Umbilical cord (tissue), 2 donors: ENCODE data around the gene NDUFS5. TPM values are rescaled to one million over a fixed set of nuclear protein-coding genes. Genes with fewer than 3 reads are reported as not detected.
"Not testable (repeated sequence)": the region's sequence is repeated elsewhere in the genome, so short reads cannot be mapped to it uniquely, and the experiment has no call there.

ENCODE experiments used
- DNase-seq: peaks from one replicate; pipeline ENCODE4 v3.0.0-alpha.2; 2015; ENCODE audit warnings: low spot score
- total RNA-seq: library from RNA; depleted of rRNA; stranded (reverse); fragments of >200 nt; gene quantifications from one replicate; pipeline ENCODE4 v1.2.3, GENCODE V29; 2014; ENCODE audit warnings: low replicate concordance; ENCODE audit not compliant: insufficient read depth

NDUFS5 gene
- total RNA-seq, result 256 TPM

GRCh38 chr1:39026051-39026865 lies at the start of gene NDUFS5:
Gene NDUFS5, plus strand, starts transcription at chr1:39026350. Its CDS starts 2,375 bp downstream, at chr1:39028725.
- peak; percentile 96 for DNase-seq

DNA sequence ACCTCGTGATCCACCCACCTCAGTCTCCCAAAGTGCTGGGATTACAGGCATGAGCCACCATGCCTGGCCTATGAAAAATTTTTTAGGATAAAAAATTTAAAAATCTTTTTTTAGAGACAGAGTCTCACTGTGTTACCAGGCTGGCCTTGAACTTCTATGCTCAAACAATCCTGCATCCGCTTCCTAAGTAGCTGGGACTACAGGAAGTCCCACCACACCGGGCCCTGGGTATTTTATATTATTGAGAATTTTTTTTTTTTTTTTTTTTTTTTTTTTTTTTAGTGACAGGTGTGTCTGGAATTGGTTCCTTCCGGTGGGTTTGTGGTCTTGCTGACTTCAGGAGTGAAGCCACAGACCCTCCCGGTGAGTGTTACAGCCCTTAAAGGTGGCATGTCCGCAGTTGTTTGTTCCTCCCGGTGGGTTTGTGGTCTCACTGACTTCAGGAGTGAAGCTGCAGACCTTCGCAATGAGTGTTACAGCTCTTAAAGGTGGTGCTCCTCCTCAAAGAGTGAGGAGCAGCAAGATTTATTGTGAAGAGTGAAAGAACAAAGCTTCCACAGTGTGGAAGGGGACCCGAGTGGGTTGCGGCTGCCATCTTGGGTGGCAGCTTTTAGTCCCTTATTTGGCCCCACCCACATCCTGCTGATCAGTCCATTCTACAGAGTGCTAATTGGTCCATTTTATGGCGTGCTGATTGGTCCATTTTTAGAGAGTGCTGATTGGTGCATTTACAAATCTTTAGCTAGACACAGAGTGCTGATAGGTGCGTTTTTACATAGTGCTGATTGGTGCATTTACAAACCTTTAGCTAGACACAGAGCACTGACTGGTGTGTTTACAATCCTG lies 48.5 kb upstream of the NDUFS5 start:
- not testable (repeated sequence) for DNase-seq

- not testable (repeated sequence) for DNase-seq
These were observed 48.0 kb upstream of the NDUFS5 start for GRCh38 chr1:38978245-38978542.

DNA sequence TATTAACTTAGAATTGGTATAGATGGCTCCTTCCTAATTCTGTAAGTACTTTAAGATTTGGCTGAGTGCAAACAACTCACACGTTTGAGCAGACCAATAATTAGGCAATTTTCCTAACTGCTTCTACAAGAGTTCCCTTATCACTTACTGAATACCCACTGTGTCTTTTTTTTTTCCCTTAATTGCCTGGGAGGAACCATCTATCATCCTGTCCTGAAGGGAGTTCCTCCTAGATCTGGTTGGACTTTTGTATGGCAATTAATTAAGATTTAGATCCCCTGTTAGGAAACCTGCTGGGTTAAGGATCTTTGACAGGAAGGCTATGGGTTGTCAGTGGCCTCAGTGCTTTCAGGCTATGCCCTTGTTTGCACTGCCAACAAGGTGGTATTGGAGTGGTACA lies 46.8 kb upstream of the NDUFS5 start:
- not testable (repeated sequence) for DNase-seq

GRCh38 chr1:38989979-38990378 lies 36.2 kb upstream of the NDUFS5 start:
- DNase-seq, result no peak

GRCh38 chr1:38990386-38990737 lies 35.8 kb upstream of the NDUFS5 start:
- peak; percentile 48 for DNase-seq

- DNase-seq, result peak; percentile 97
These were observed 35.2 kb upstream of the NDUFS5 start, which contains the start of gene AKIRIN1 for GRCh38 chr1:38990738-38991637. Gene AKIRIN1, plus strand, starts transcription at chr1:38991276. Its CDS starts 105 bp downstream, at chr1:38991381.

GRCh38 chr1:38991638-38992411 lies 34.3 kb upstream of the NDUFS5 start:
- peak; percentile 60 for DNase-seq

- DNase-seq, result no peak
These were observed 33.6 kb upstream of the NDUFS5 start for GRCh38 chr1:38992412-38993111.

- DNase-seq, result no peak
These were observed 32.0 kb upstream of the NDUFS5 start for GRCh38 chr1:38994196-38994595.

- DNase-seq, result no peak
These were observed 28.9 kb upstream of the NDUFS5 start for GRCh38 chr1:38997034-38997900.

DNA sequence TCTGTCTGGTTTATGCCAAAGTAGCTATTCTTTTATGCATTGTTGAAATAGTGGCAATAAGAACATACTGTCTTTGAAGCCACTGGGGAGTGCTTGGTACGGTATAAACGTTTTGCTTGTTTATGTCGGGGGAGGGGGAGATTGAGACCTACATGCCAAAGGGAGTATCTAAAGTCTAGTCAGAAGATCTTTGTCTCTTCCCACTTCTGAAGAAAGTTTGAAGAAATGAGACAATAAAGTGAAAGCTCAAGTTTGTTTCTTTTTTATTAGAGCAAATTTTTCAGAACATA lies 28.3 kb upstream of the NDUFS5 start:
- DNase-seq, result no peak

GRCh38 chr1:39001516-39002421 lies 24.4 kb upstream of the NDUFS5 start:
- DNase-seq, result no peak

DNA sequence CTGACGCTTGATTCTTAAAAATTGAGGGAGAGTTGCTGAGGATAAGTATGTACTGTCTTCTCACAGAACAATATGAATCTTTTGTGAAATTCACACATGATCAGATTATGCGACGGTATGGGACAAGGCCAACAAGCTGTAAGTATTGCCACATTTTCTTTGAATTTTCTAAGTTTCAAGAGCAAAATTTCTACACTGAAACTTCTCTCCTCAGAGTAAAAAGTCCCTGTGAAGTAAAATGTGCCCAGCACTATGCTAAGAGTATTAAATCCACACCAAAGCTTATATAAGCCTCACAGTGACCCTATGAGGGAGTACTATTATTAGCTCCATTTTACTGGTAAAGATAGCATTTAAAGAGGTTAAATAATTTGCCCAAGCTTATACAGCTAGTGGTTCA lies 22.9 kb upstream of the NDUFS5 start:
- DNase-seq, result no peak

DNA sequence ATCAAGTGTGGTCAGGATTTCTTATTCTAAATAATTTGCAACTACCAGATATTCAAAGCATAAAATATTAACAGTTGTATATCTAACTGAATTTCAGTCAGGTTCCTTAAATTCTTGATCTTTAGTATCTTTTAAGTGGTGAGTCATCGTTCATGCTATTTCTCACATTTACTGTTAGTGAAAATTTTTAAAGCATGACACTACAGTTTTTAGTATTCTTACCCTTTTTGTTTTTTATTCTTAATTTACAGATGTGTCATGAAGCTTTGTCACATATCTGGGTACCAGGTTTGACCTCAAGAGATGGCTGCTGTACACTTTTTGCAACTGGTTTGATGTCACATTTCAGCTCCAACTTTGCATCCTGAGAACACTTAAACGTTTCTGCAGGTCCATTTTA lies 22.4 kb upstream of the NDUFS5 start:
- DNase-seq, result no peak

DNA sequence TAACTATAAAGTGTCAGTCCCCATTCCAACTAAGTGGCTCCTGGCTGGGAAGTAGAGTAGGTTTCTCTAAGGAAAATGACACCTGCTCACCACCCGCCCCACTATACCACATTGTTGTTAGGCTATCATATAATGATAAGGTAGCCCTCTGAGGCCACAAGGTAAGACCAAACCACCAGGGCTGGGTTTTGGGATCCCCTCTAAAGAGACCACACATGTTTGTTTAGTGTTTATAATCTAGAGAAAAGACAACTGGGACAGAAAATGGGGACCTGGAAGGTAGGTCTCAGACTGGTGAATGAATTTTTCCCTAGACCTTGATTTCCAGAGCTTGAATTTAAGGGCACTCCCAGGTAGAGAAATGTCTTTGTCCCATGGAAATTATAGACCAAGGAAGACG lies 19.9 kb upstream of the NDUFS5 start:
- DNase-seq, result no peak

- DNase-seq, result no peak
These were observed 19.2 kb upstream of the NDUFS5 start for GRCh38 chr1:39006726-39007645.
